Breast epithelium (tissue), 4 donors: ENCODE measurements around the gene DDX49. TPM values are rescaled to one million over a fixed set of nuclear protein-coding genes. Genes with fewer than 3 reads are reported as not detected.

ENCODE experiments used
- DNase-seq, 2 donors: peaks; one replicate each; pipeline ENCODE4 v3.0.0-alpha.2; 2019; ENCODE audit warnings: low spot score in 2 of 2
- H3K27ac ChIP-seq, 2 donors: fragments of 200-600 bp; sonication (generic) in 1 of 2; one replicate each; pipeline ENCODE4 v1.5.1; 2016 to 2019; ENCODE audit warnings: mild to moderate bottlenecking in 1 of 2
- H3K27me3 ChIP-seq, 2 donors: fragments of 200-600 bp; sonication (generic) in 1 of 2; one replicate each; pipeline versions ENCODE4 v1.5.1 to v1.6.0; 2017 to 2019; ENCODE audit warnings: control low read depth in 1 of 2, mild to moderate bottlenecking in 1 of 2
- H3K36me3 ChIP-seq: fragments of 200-600 bp; one replicate; pipeline ENCODE4 v1.5.1; 2019
- H3K4me1 ChIP-seq, 2 donors: fragments of 200-600 bp; sonication (generic); one replicate each; pipeline ENCODE4 v1.5.1; 2016 to 2019; ENCODE audit warnings: control low read depth in 1 of 2
- H3K4me3 ChIP-seq, 3 donors: fragments of 200-600 bp; sonication (generic); 1 replicate in 2 of 3; 2 replicates in 1 of 3; pipeline ENCODE4 v1.5.1; 2016 to 2019; ENCODE audit warnings: mild to moderate bottlenecking in 3 of 3, moderate library complexity in 2 of 3
- H3K9me3 ChIP-seq, 2 donors: fragments of 200-600 bp; sonication (generic) in 1 of 2; one replicate each; pipeline ENCODE4 v1.5.1; 2016 to 2019; ENCODE audit warnings: control low read depth in 1 of 2
- CTCF ChIP-seq, 3 donors: fragments of 450-650 bp; IDR thresholded peaks; one replicate each; pipeline ENCODE4 v1.5.1; 2016 to 2017; ENCODE audit warnings: antibody characterized with exemption in 3 of 3, mild to moderate bottlenecking in 3 of 3, moderate library complexity in 3 of 3
- POLR2A ChIP-seq: fragments of 450-650 bp; IDR thresholded peaks from one replicate; pipeline ENCODE4 v1.6.1; 2016; ENCODE audit warnings: antibody characterized with exemption, mild to moderate bottlenecking, moderate library complexity
- POLR2AphosphoS5 ChIP-seq, 3 donors: sonication (generic); formaldehyde crosslinking; IDR thresholded peaks; one replicate each; pipeline ENCODE4 v1.6.1; 2017; ENCODE audit warnings: antibody characterized with exemption in 3 of 3
- intact Hi-C: fragments of 100-400 bp; cut with DNase I; formaldehyde crosslinking; loops from one replicate; pipeline ENCODE4 v1.15.1; 2023; ENCODE audit warnings: low total_unique reads
- total RNA-seq, 3 donors: library from RNA; depleted of rRNA; stranded (reverse); fragments of >200 nt; gene quantifications; one replicate each; pipeline ENCODE4 v1.1.0, GENCODE V29; 2016

Gene DDX49
- total RNA-seq, 3 donors from 2014 or later: 34.1 to 44.9 (median 40.2) TPM

- TF ChIP-seq POLR2A (no peak), POLR2AphosphoS5 (IDR thresholded peaks at IDR 0.05) (no peak), CTCF (IDR thresholded peaks at IDR 0.05) (no peak)
- intact Hi-C loops: no loop called here
These were observed 56.4 kb downstream of the DDX49 start for GRCh38 chr19:18975869-18976268.

More at GRCh38 chr19:18975869-18976268, 56.4 kb downstream of the DDX49 start:
- Histone ChIP-seq H3K27ac (no peak overlapping the region), H3K27me3 (no peaks in the 10 kb centered on the region), H3K9me3 (no peaks in the 10 kb centered on the region), H3K36me3 (no peaks in the 10 kb centered on the region), H3K4me1 (no peaks in the 10 kb centered on the region), H3K4me3 (no peak overlapping the region)
- DNase-seq: no peak

Other genes with a start within 250 kb of the DDX49 start
- gene CRTC1, start 236.0 kb upstream of the DDX49 start, total RNA-seq: 1 to 10 TPM; 4.8 to 6.1 (median 5.9) TPM
- gene COMP, start 128.4 kb upstream of the DDX49 start, total RNA-seq: 1 to 10 TPM; 1.0 to 4.9 (median 2.2) TPM
- gene UPF1, start 87.8 kb upstream of the DDX49 start, total RNA-seq: 10 to 100 TPM; 59.8 to 83.6 (median 75.2) TPM
- gene CERS1, start 23.6 kb upstream of the DDX49 start, total RNA-seq: under 1 TPM in 2 of 3 donors, not detected in 1; 0.29 to 0.66 TPM
- 100 to 1,000 TPM; 144 to 204 (median 190) TPM for gene COPE, start 328 bp upstream of the DDX49 start, total RNA-seq
- 10 to 100 TPM; 34.2 to 62.6 (median 56.6) TPM for gene HOMER3, start 21.5 kb downstream of the DDX49 start, total RNA-seq
- 10 to 100 TPM; 27.8 to 58.1 (median 56.0) TPM for gene SUGP2, start 113.8 kb downstream of the DDX49 start, total RNA-seq
- gene ARMC6, start 113.9 kb downstream of the DDX49 start, total RNA-seq: 10 to 100 TPM; 20.3 to 29.5 (median 27.7) TPM
- 10 to 100 TPM in 1 of 3 donors, 1 to 10 TPM in 2; 6.4 to 12.8 (median 9.8) TPM for gene SLC25A42, start 144.3 kb downstream of the DDX49 start, total RNA-seq
- 10 to 100 TPM; 13.8 to 20.3 (median 18.0) TPM for gene TMEM161A, start 218.8 kb downstream of the DDX49 start, total RNA-seq